Activated CD8-positive, alpha-beta memory T cell treated with anti-CD3 and anti-CD28 coated beads for 36 hours (primary cell): ENCODE data around the gene MAGI2. TPM values are rescaled to one million over a fixed set of nuclear protein-coding genes. Genes with fewer than 3 reads are reported as not detected.

ENCODE experiments used
- CTCF ChIA-PET: fragments of 350-600 bp; sonication (Branson Sonifier 250); formaldehyde crosslinking; loops from one replicate; lab custom pipeline; 2021; ENCODE audit warnings: antibody characterized with exemption; lab: Charles Lee
- POLR2A ChIA-PET: fragments of 350-600 bp; sonication (Branson Sonifier 250); formaldehyde crosslinking; loops from one replicate; lab custom pipeline; 2021; ENCODE audit warnings: antibody characterized with exemption; lab: Charles Lee
- total RNA-seq, 2 experiments: library from RNA; stranded (reverse); gene quantifications; one replicate each; pipeline ENCODE4 v1.2.3, GENCODE V29; 2021

Gene MAGI2
- total RNA-seq, 2 experiments from 2014 or later: 0.17 to 0.30 TPM

DNA sequence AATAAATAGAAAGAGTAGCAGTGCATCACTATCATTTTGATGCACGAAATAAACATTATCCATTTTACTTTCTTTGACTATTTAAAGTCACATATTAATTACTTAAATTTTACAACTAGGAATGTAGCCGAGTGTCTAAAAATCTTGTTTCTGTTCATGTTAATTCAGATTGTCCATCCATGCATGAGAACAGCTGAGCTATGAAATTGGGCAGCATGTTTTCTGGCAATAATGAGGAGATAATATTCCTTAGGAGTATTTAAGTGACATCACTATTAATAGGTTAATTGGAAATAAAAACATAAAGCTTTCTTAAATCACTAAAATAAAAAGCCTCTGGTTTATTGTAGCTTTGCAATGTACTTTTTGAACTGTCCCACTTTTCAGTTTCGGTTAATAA, 1361.1 kb downstream of the MAGI2 start:
- ChIA-PET CTCF (no interaction called here), POLR2A (no interaction called here)

GRCh38 chr7:78090616-78091015, 1362.9 kb downstream of the MAGI2 start:
- CTCF ChIA-PET: no interaction called here
- POLR2A ChIA-PET: no interaction called here

DNA sequence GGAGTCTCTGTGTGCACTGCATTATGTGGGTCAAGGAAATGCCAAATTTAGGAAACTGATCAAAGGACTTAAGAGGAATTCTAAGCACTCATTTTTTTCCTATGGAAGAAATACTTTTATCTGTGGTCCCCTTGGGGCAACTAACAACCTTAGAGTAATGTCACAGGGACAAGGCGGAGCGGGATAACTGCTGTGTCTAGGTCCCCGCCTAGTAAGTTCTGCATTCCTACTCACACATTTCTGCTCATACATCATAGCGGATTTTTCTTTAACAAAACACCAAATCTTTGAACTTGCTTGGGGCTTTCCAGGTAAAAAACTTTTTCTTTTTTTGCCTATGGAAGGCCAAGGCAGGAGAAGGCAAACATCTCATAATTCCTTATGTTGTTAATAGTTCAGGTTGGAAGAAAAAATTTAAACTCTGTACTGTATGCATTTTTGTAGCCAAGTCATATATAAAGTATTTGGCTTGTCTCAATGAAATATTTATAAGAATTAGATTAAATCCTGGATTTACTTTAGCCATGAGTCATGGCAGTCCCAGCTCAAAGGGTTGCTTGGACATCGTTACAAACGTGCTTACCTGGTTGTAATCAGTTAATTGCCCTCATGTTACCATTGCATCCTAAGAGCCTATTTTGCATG, 1369.9 kb downstream of the MAGI2 start:
- CTCF ChIA-PET: no interaction called here
- POLR2A ChIA-PET: no interaction called here

DNA sequence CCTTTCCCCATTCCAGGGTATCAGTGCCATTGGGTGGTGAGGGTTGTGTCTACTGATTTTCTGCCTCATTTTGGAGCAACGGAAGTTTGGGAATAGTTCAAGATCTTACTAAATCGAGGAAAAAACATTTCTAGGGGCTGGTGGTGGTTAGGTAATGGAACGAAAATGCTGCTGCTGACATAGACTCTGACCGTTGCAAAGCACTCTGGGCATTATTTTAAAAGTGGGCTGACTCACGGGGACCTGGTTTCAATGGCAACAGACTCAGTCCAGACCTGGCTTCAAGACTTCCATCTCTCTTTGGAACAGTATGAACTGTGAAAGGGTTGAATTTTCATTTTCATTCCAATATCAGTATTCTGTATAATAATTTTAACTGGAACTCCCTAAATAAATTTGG, 1370.9 kb downstream of the MAGI2 start:
- CTCF ChIA-PET: no interaction called here
- POLR2A ChIA-PET: no interaction called here

DNA sequence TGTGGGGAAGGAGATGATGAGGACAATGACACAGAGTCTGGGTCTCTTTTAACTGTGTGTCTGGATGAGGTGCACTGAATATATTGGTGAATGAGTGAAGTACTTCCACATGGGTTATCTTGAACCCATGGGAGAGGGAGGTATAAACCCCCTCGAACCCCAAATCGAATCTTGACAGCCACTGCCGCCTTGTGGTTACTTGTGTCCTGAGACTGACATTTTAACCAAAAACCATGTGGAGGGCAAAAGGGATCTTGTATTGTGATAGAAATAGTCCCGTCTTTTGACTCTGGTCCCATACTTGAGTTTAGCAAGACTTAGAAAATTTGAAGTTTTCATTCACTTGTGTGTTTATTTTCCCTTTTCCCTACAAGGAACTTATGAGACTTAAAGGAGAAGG, 1371.6 kb downstream of the MAGI2 start:
- CTCF ChIA-PET: no interaction called here
- POLR2A ChIA-PET: no interaction called here

GRCh38 chr7:78081344-78081743, 1372.1 kb downstream of the MAGI2 start:
- POLR2A ChIA-PET: no interaction called here

GRCh38 chr7:78080811-78081210, 1372.7 kb downstream of the MAGI2 start:
- POLR2A ChIA-PET: no interaction called here
- CTCF ChIA-PET: no interaction called here

More at GRCh38 chr7:78081344-78081743, 1372.1 kb downstream of the MAGI2 start:
- CTCF ChIA-PET: no interaction called here

DNA sequence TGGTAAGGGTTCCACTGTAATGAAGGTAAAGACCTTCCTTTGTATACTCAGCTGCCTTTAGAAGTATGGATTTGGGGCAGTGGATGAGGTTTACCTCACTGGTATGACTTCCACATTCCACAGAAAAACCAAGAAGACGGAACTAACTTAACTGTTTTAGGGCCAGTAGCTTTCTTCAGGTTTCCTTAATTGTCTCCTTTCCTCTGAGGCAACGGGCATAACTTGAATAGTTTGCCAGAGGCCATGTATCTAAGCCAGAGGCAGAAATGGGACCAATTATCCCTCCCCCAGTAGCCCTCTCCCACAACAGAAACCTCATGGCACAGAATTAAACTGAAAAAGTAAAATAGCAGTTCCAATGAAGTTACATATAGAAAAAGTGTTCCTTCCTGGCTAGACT, 1373.2 kb downstream of the MAGI2 start:
- CTCF ChIA-PET: no interaction called here
- POLR2A ChIA-PET: no interaction called here

DNA sequence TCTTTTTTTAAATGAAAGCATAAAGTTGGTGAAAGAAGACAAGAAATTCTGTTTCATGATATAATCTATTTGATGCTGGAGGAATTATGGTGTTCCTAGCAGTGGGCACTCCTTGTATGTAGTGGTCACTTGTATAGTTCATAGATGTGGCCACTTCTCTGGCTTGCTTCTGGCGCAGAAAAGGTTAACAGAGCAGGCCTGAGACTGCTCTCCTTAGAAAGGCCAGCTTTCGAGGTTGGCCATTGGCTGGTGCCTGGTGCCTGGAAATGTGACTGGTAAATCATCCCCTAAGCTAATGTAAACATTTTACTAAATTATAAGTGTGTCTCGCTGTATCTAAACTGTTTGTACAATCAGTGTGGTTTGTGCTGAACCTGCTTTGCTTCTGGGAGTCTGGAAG, 1378.8 kb downstream of the MAGI2 start:
- POLR2A ChIA-PET: no interaction called here
- CTCF ChIA-PET: no interaction called here

DNA sequence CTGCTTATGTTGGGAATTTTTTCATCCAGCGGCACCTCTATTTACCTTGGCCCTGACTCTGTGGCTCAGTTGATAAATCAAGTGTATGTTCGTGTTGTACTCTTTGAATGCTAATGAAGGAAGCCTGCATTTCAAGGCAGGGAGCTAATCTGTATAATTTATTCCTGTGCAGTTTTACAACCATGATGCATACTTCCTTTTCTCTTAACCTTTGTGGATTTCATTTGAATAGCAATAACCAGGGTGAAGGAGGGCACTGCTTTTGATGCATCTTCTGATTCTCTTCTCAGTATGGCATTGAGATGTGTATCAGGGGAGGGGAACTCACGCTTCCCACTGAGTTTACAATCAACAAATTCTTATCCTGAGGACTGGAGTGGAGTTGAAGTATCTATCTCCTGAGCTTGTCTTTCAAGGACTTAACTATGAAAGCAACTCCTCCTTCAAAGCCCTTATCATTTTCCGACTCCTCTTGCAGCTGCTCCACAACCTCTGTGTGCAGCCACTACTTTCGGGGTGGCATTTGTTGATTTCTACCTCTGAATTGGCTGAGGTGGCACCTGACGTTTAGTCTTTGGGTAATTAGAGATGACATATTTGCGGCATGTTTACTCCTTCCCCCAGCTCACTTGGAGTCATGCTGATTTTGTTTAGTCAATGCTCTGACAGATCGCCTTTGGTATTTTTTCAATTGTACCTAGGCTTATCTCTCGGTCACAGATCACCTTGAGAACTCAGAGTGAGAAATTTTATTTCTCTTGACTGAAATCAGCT, 1379.7 kb downstream of the MAGI2 start:
- POLR2A ChIA-PET: no interaction called here
- CTCF ChIA-PET: interaction anchor here (1.3 kb wide), 1 partner anchor 12 kb away, joined by 3 read pairs; no protein-coding TSS in a partner anchor

- POLR2A ChIA-PET: no interaction called here
- CTCF ChIA-PET: no interaction called here
Measured at GRCh38 chr7:78072201-78072590, 1381.3 kb downstream of the MAGI2 start.

GRCh38 chr7:78071491-78072200, 1381.8 kb downstream of the MAGI2 start:
- CTCF ChIA-PET: no interaction called here
- POLR2A ChIA-PET: no interaction called here

DNA sequence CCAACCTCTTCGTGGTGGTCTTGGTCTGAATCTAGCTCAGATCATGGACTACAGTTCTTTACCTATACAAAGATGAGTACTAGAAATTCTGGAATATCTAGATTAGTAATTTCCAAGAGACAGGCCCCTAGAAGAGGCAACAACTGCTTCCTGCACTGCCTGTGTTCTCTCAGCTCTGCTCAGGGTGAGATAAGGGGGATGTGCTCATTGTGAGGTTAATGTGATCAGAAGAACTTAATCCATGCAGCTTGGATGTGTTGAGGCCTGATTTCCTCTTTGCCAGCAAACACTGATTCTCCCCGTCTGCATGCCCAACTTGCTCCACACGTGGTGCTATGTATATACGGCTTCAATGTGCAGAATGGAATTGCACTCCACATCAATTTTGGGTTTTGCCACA, 1386.9 kb downstream of the MAGI2 start:
- POLR2A ChIA-PET: no interaction called here
- CTCF ChIA-PET: no interaction called here

GRCh38 chr7:78063758-78064157, 1389.7 kb downstream of the MAGI2 start:
- CTCF ChIA-PET: no interaction called here

GRCh38 chr7:78062214-78062613, 1391.3 kb downstream of the MAGI2 start:
- ChIA-PET CTCF (no interaction called here), POLR2A (no interaction called here)

More at GRCh38 chr7:78063758-78064157, 1389.7 kb downstream of the MAGI2 start:
- POLR2A ChIA-PET: no interaction called here

DNA sequence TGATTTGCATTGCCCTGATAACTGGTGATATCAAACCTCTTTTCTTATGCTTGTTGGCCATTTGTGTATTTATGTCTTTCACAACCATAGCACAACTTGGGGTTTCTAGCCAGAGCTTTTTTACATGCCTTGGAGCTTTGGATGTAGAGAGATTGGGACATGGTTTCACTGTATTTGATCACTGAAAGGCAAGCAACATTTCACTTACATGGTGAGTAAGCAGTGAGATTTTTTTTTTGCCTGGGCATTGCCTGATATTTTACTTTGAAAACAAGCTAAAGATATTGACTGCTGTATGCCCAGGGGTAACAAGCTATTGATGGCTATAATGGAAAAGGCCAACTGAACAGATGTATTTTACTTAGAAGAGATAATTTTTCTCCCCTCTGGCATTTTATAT, 1395.9 kb downstream of the MAGI2 start:
- CTCF ChIA-PET: interaction anchor here (1.1 kb wide), 1 partner anchor 17 kb away, joined by 3 read pairs; no protein-coding TSS in a partner anchor
- POLR2A ChIA-PET: interaction anchor here (0.7 kb wide), 1 partner anchor 223 kb away, joined by 4 read pairs; no protein-coding TSS in a partner anchor

GRCh38 chr7:78055599-78055998, 1397.9 kb downstream of the MAGI2 start:
- POLR2A ChIA-PET: no interaction called here
- CTCF ChIA-PET: no interaction called here

GRCh38 chr7:78055001-78055573, 1398.4 kb downstream of the MAGI2 start:
- CTCF ChIA-PET: no interaction called here

DNA sequence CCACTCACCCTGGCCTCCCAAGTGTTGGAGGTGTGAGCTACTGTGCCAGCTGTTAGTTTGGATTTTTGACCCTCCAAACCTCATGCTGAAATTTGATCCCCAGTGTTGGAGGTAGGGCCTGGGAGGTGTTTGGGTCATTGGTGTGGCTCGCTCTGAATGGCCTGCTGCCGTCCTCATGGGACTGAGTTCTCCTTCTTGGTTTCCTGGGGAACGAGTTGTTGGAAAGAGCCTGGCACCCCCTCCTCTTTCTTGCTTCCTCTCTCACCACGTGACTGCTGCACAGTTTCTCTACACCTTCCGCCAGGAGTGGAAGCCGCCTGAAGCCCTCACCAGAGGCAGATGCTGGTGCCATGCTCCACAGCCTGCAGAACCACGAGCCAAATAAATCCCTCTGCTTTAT, 1401.4 kb downstream of the MAGI2 start:
- CTCF ChIA-PET: no interaction called here
- POLR2A ChIA-PET: no interaction called here

More at GRCh38 chr7:78055001-78055573, 1398.4 kb downstream of the MAGI2 start:
- POLR2A ChIA-PET: no interaction called here

DNA sequence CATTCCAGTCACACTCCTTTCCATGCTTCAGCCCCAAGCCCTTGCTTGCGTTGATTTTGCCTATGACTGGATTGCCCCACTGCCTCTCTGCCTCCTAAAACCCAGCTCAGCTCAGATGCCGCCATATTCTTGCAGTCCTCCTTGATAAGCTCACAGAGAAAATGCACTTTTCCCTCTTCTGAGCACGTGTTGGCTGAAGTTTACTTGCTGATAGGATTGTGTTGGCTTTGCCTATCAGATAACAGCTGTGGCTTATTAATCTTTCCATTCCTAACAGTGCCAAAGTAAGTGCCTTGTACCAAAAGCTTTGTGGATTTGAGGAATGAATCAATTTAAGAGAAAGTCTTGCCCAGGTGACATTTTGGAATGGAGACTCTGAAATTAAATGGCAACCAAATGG, 1405.7 kb downstream of the MAGI2 start:
- CTCF ChIA-PET: no interaction called here
- POLR2A ChIA-PET: no interaction called here
